ENCODE data around the gene NUP93.

Gene NUP93

GRCh38 chr16:56817938-56818337 lies 88.0 kb downstream of the NUP93 start:
- no peak for DNase-seq (ENCODE audit: low read depth)

GRCh38 chr16:56823081-56823733 lies 93.3 kb downstream of the NUP93 start:
- DNase-seq (ENCODE audit: low read depth): no peak

GRCh38 chr16:56824331-56824730 lies 94.4 kb downstream of the NUP93 start:
- DNase-seq (ENCODE audit: low read depth): no peak

- no peak for DNase-seq (ENCODE audit: low read depth)
Measured at GRCh38 chr16:56824804-56825203, 94.9 kb downstream of the NUP93 start.

GRCh38 chr16:56825826-56826225 lies 95.9 kb downstream of the NUP93 start:
- no peak for DNase-seq (ENCODE audit: low read depth)

GRCh38 chr16:56828647-56829046 lies 98.7 kb downstream of the NUP93 start:
- no peak for DNase-seq (ENCODE audit: low read depth)

GRCh38 chr16:56830669-56831068 lies 100.7 kb downstream of the NUP93 start:
- no peak for DNase-seq (ENCODE audit: low read depth)

GRCh38 chr16:56832768-56833167 lies 102.8 kb downstream of the NUP93 start:
- DNase-seq (ENCODE audit: low read depth): no peak

- no peak for DNase-seq (ENCODE audit: low read depth)
Measured at GRCh38 chr16:56833243-56833970, 103.5 kb downstream of the NUP93 start.

- no peak for DNase-seq (ENCODE audit: low read depth)
Measured at GRCh38 chr16:56835320-56835719, 105.4 kb downstream of the NUP93 start.

GRCh38 chr16:56836410-56837230 lies 106.7 kb downstream of the NUP93 start:
- no peak for DNase-seq (ENCODE audit: low read depth)

GRCh38 chr16:56838622-56839337 lies 108.9 kb downstream of the NUP93 start:
- DNase-seq (ENCODE audit: low read depth): no peak

GRCh38 chr16:56841233-56841632 lies 111.3 kb downstream of the NUP93 start:
- no peak for DNase-seq (ENCODE audit: low read depth)

GRCh38 chr16:56841659-56842058 lies 111.7 kb downstream of the NUP93 start:
- no peak for DNase-seq (ENCODE audit: low read depth)

- DNase-seq (ENCODE audit: low read depth): no peak
Measured at GRCh38 chr16:56842133-56842532, 112.2 kb downstream of the NUP93 start.

GRCh38 chr16:56844056-56844455 lies 114.1 kb downstream of the NUP93 start:
- DNase-seq (ENCODE audit: low read depth): no peak

GRCh38 chr16:56847173-56847910 lies 117.4 kb downstream of the NUP93 start:
- no peak for DNase-seq (ENCODE audit: low read depth)

GRCh38 chr16:56848029-56848936 lies 118.4 kb downstream of the NUP93 start:
- no peak for DNase-seq (ENCODE audit: low read depth)

GRCh38 chr16:56848955-56849689 lies 119.2 kb downstream of the NUP93 start:
- DNase-seq (ENCODE audit: low read depth): no peak

Data from T follicular helper cell (primary cell).